Mesangial cell (primary cell): ENCODE data around the gene SARM1. TPM values are rescaled to one million over a fixed set of nuclear protein-coding genes. Genes with fewer than 3 reads are reported as not detected.

Source experiments
- total RNA-seq: library from RNA; depleted of rRNA; stranded (reverse); fragments of >200 nt; gene quantifications from 2 replicates; pipeline ENCODE4 v1.2.3, GENCODE V29; 2015

SARM1 gene
- total RNA-seq: 5.4 and 10.8 TPM in 2 replicates

GRCh38 chr17:28371245-28372202, at the start of gene SARM1:
TSS of gene SARM1 (plus strand) at chr17:28371694. CDS start at chr17:28372033, 339 bp downstream.

GRCh38 chr17:28335201-28335958, 36.1 kb upstream of the SARM1 start, which contains the start of the genes IFT20 and TNFAIP1:
TSS of gene IFT20 (minus strand) at chr17:28335472. CDS start at chr17:28331985, 3,487 bp downstream.
TSS of gene TNFAIP1 (plus strand) at chr17:28335761. CDS start at chr17:28339522, 3,761 bp downstream.

DNA sequence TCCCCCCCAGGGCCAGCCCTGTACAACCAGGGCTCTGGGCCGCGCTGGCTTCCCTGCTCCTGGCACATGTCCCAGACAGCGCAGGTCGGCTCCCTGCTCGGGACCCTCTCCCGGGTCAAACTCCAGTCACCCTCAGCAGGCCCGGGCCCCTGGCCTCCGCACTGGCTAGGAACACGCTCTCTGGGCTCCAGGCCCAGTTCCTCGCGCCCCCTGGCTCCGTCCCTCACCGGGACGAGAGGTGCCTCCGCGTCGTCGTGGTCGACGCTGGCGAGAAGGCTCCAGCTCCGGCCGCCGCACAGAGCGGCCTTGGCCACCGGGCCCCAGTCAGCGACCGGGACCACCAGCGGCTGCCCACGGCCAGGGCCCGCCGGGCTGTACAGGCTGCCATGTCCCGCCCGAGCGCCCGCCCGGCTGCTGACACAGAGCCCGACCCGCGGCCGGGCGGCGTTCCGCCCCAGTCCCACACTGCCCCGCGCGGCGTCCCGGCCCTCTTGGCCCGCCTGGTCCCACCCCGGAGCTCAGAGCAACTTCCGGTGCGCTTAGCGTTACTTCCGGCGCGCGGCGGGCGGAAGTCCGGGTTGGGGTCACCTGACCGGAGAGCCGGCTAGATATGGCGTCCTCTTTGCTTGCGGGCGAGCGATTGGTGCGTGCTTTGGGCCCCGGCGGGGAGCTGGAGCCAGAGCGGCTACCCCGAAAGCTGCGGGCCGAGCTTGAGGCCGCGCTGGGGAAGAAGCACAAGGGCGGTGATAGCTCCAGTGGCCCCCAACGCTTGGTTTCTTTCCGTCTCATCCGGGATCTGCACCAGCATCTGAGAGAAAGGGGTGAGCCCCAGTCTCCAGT, 14.2 kb upstream of the SARM1 start, which contains the start of gene POLDIP2:
POLDIP2 (minus strand) TSS at position 467 of the 840 bp plus-strand sequence; CDS start at position 388, 79 bp downstream.

GRCh38 chr17:28364665-28365363, 6.7 kb upstream of the SARM1 start, which contains the start of gene SEBOX:
TSS of gene SEBOX (minus strand) at chr17:28365199. CDS start at chr17:28365151, 48 bp downstream.

DNA sequence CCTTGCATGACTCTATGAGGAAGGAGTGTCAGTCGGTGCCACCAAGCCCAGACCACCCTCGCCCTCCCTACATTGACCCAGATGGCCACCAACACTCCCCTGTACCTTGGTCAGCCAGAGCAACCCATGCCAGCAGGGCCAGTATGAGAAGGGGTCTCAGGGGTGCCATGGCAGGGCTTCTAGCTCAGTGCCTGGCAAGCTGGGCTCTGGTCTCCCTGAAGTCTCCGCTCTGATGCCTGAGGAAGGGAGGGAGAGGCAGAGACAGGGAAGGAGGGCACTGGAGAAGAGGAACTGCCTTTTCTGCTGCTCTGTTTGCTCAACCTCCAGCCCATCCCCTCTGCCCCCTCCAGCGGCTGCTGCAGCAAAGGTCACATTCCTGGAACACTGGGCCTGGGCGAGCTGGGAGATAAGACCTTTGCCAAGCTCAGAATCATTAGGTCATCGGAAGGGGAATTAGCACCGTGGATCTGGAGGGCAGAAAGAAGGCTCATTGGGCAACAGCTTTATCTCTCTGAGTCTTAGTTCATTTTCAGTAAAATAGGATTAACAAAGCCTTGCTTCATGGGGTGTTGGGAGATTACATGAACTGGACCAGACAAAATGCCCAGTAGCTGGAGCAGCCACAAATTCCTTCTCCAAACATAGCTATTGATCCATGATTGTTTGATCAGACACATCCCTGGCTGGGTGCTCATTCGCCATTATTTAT, 1.3 kb upstream of the SARM1 start, which contains the start of gene VTN:
VTN (minus strand) TSS at position 273 of the 709 bp plus-strand sequence; CDS start at position 169, 104 bp downstream.

GRCh38 chr17:28405632-28406472, 34.4 kb downstream of the SARM1 start, which contains the start of gene SLC46A1:
TSS of gene SLC46A1 (minus strand) at chr17:28406212. CDS start at chr17:28406114, 98 bp downstream.

Other genes with a start within 250 kb of the SARM1 start
- gene TMEM97, start 52.5 kb upstream of the SARM1 start, total RNA-seq: 14.7 and 29.7 TPM in 2 replicates
- gene IFT20, start 36.2 kb upstream of the SARM1 start, total RNA-seq: 20.7 and 32.5 TPM in 2 replicates
- 54.1 and 71.2 TPM in 2 replicates for gene TNFAIP1, start 35.9 kb upstream of the SARM1 start, total RNA-seq
- gene POLDIP2, start 14.2 kb upstream of the SARM1 start, total RNA-seq: 122 and 145 TPM in 2 replicates
- gene SEBOX, start 6.5 kb upstream of the SARM1 start, total RNA-seq: not detected in 2 replicates
- gene VTN, start 1.4 kb upstream of the SARM1 start, total RNA-seq: 0.13 TPM in 1 of 2 replicates, not detected in the other
- gene SLC46A1, start 34.5 kb downstream of the SARM1 start, total RNA-seq: 1.1 and 5.7 TPM in 2 replicates
- gene SLC13A2, start 102.0 kb downstream of the SARM1 start, total RNA-seq: not detected in 2 replicates
- not detected in 2 replicates for gene FOXN1, start 134.7 kb downstream of the SARM1 start, total RNA-seq
- 31.9 and 40.9 TPM in 2 replicates for gene UNC119, start 180.9 kb downstream of the SARM1 start, total RNA-seq
- gene PIGS, start 199.8 kb downstream of the SARM1 start, total RNA-seq: 76.3 and 162 TPM in 2 replicates
- gene ALDOC, start 205.2 kb downstream of the SARM1 start, total RNA-seq: 14.8 and 39.7 TPM in 2 replicates
- gene SPAG5, start 227.3 kb downstream of the SARM1 start, total RNA-seq: 3.5 and 84.2 TPM in 2 replicates
- 2.9 and 3.4 TPM in 2 replicates for gene RSKR, start 242.5 kb downstream of the SARM1 start, total RNA-seq